Peyer's patch (tissue), 4 donors: ENCODE data around the gene FBXW7.

Experiments used
- CTCF ChIP-seq, 6 experiments: fragments of 450-650 bp in 4 of 6; fragments of 200-600 bp in 2 of 6; sonication (generic) in 1 of 6; IDR thresholded peaks; one replicate each; pipeline ENCODE4 v1.5.1; 2017 to 2019; ENCODE audit warnings: antibody characterized with exemption in 6 of 6, mild to moderate bottlenecking in 3 of 6, moderate library complexity in 1 of 6
- POLR2A ChIP-seq, 2 donors: fragments of 450-650 bp; IDR thresholded peaks; one replicate each; pipeline ENCODE4 v1.5.1; 2017; ENCODE audit warnings: antibody characterized with exemption in 2 of 2, mild to moderate bottlenecking in 2 of 2, moderate library complexity in 2 of 2

- no peak for TF ChIP-seq CTCF (IDR thresholded peaks at IDR 0.05)
- no peak for TF ChIP-seq POLR2A (IDR thresholded peaks at IDR 0.05)
Observed at GRCh38 chr4:152571770-152572169, 35.9 kb upstream of the FBXW7 start.
